T-cell (primary cell): ENCODE results near the gene TMEM125. TPM values are rescaled to one million over a fixed set of nuclear protein-coding genes. Genes with fewer than 3 reads are reported as not detected.

Source experiments
- ATAC-seq, 4 experiments: fragments of 200-7000 bp in 3 of 4; fragments of 150-1000 bp in 1 of 4; cut with Tn5 transposase; replicated peaks in 1 of 4; 1 replicate in 3 of 4; 2 replicates in 1 of 4; pipeline ENCODE4 v1.10.0; 2021; ENCODE audit warnings: moderate library complexity in 3 of 4, mild to moderate bottlenecking in 2 of 4, moderate number of reproducible peaks in 1 of 4
- CTCF ChIA-PET, 2 donors: fragments of 300-600 bp; sonication (Branson Sonifier 250); formaldehyde crosslinking; loops; one replicate each; lab custom pipeline; 2022; ENCODE audit warnings: antibody characterized with exemption in 2 of 2; lab: Charles Lee
- POLR2A ChIA-PET, 2 donors: fragments of 300-600 bp; sonication (Branson Sonifier 250); formaldehyde crosslinking; loops; one replicate each; lab custom pipeline; 2022; ENCODE audit warnings: antibody characterized with exemption in 2 of 2; lab: Charles Lee
- DNase-seq, 35 experiments: peaks; one replicate each; pipeline versions ENCODE4 v3.0.0 to v3.0.0-alpha.2; 2013 to 2023
- H3K27ac ChIP-seq: one replicate; pipeline ENCODE4 v1.5.1; 2013; ENCODE audit warnings: low read length
- H3K27me3 ChIP-seq, 2 experiments: replicated peaks in 1 of 2; 1 replicate in 1 of 2; 2 replicates in 1 of 2; pipeline versions ENCODE4 v1.6.1 to v1.7.0; 2013; ENCODE audit warnings: low read length in 1 of 2, mixed read lengths in 1 of 2; ENCODE audit not compliant: control insufficient read depth in 2 of 2, insufficient read depth in 2 of 2; ENCODE audit errors: extremely low read depth in 1 of 2
- H3K36me3 ChIP-seq, 2 donors: 1 replicate in 1 of 2; 2 replicates in 1 of 2; pipeline versions ENCODE4 v1.6.1 to v1.7.0; 2013; ENCODE audit warnings: low read length in 1 of 2; ENCODE audit not compliant: control insufficient read depth in 2 of 2, insufficient read depth in 1 of 2; ENCODE audit errors: extremely low read depth in 1 of 2
- H3K4me1 ChIP-seq, 2 experiments: 1 replicate in 1 of 2; 2 replicates in 1 of 2; pipeline versions ENCODE4 v1.6.1 to v1.7.0; 2013; ENCODE audit warnings: low read length in 2 of 2, mixed read lengths in 1 of 2; ENCODE audit not compliant: insufficient read depth in 2 of 2, control insufficient read depth in 1 of 2; ENCODE audit errors: extremely low read depth in 1 of 2
- H3K4me3 ChIP-seq, 2 donors: 1 replicate in 1 of 2; 2 replicates in 1 of 2; pipeline versions ENCODE4 v1.5.1 to v1.7.0; 2013; ENCODE audit warnings: mild to moderate bottlenecking in 2 of 2, low read length in 1 of 2, moderate library complexity in 1 of 2; ENCODE audit not compliant: control insufficient read depth in 1 of 2; ENCODE audit errors: extremely low read depth in 1 of 2
- H3K9me3 ChIP-seq: 2 replicates; pipeline ENCODE4 v1.7.0; 2013
- H3K27ac Mint-ChIP-seq, 2 donors: one replicate each; pipeline ENCODE4 v1.8.0; 2020 to 2021; ENCODE audit warnings: mild to moderate bottlenecking in 2 of 2, mixed read lengths in 2 of 2
- H3K27me3 Mint-ChIP-seq, 2 donors: one replicate each; pipeline ENCODE4 v1.8.0; 2021 to 2022; ENCODE audit warnings: mixed read lengths in 2 of 2
- H3K36me3 Mint-ChIP-seq: one replicate; pipeline ENCODE4 v1.8.0; 2021; ENCODE audit warnings: mixed read lengths
- H3K4me1 Mint-ChIP-seq, 3 donors: one replicate each; pipeline ENCODE4 v1.8.0; 2020 to 2022; ENCODE audit warnings: mixed read lengths in 3 of 3, mild to moderate bottlenecking in 1 of 3
- H3K4me3 Mint-ChIP-seq, 3 donors: one replicate each; pipeline ENCODE4 v1.8.0; 2020 to 2022; ENCODE audit warnings: mild to moderate bottlenecking in 3 of 3, mixed read lengths in 3 of 3, moderate library complexity in 3 of 3
- H3K9me3 Mint-ChIP-seq, 3 donors: one replicate each; pipeline ENCODE4 v1.8.0; 2020 to 2022; ENCODE audit warnings: mixed read lengths in 3 of 3
- WGBS: methylation state at CpG from one replicate; pipeline ENCODE4 v1.1.5; 2013; ENCODE audit warnings: missing lambda C conversion rate; ENCODE audit not compliant: insufficient coverage; 5-methylcytosine and 5-hydroxymethylcytosine counted together
- total RNA-seq, 35 experiments: library from RNA in 6 of 35; stranded (reverse) in 6 of 35; fragments of 120-200 nt in 1 of 35; gene quantifications; one replicate each; pipeline versions ENCODE4 v1.2.1 to v1.2.4 and lab custom pipeline; 2013 to 2026

TMEM125 gene
- total RNA-seq, 5 donors from 2014 or later (not counting 1 experiment from before 2014, with no cell fraction given), result 0.20 to 0.46 (median 0.35) TPM; not detected in 2

- POLR2A ChIA-PET, result no interaction called here
- Histone ChIP-seq H3K4me3 (no peak overlapping the region), H3K4me1 (no peaks in the 10 kb centered on the region), H3K27ac (no peak overlapping the region), H3K9me3 (no peaks in the 10 kb centered on the region), H3K27me3 (peaks cover 0 to 9% of the 10 kb centered on the region in 2 experiments), H3K36me3 (no peaks in the 10 kb centered on the region)
- H3K36me3 Mint-ChIP-seq, result no peaks in the 10 kb centered on the region
- DNase-seq, result no peak
- ATAC-seq, result no peak
- H3K9me3 Mint-ChIP-seq, result peaks cover 0 to 3% (median 0%) of the 10 kb centered on the region in 3 donors
- peaks cover 0 to 4% (median 0%) of the 10 kb centered on the region in 3 donors for H3K4me1 Mint-ChIP-seq
- H3K4me3 Mint-ChIP-seq, result no peak overlapping the region
- peaks cover 7 to 9% of the 10 kb centered on the region in 2 donors for H3K27me3 Mint-ChIP-seq
- WGBS, result 64% methylated on average over 6 of the region's 6 CpGs
- CTCF ChIA-PET, result no interaction called here
- H3K27ac Mint-ChIP-seq, result no peak overlapping the region
Observed at GRCh38 chr1:43241413-43241836, 28.4 kb upstream of the TMEM125 start.

- no peak overlapping the region for H3K4me3 Mint-ChIP-seq
- ATAC-seq, result no peak
Observed at GRCh38 chr1:43243299-43243698, 26.5 kb upstream of the TMEM125 start.

GRCh38 chr1:43246466-43247213 lies 23.1 kb upstream of the TMEM125 start:
- WGBS, result no CpG with 5 or more reads among the region's 4 CpGs
- CTCF ChIA-PET, result no interaction called here
- no peaks in the 10 kb centered on the region for H3K9me3 ChIP-seq

More at GRCh38 chr1:43243299-43243698, 26.5 kb upstream of the TMEM125 start:
- POLR2A ChIA-PET, result no interaction called here
- Mint-ChIP-seq H3K27ac (no peak overlapping the region), H3K9me3 (peaks cover 0 to 3% (median 2%) of the 10 kb centered on the region in 3 donors), H3K27me3 (peaks cover 7% of the 10 kb centered on the region in 2 donors), H3K36me3 (no peaks in the 10 kb centered on the region), H3K4me1 (peaks cover 0 to 4% (median 0%) of the 10 kb centered on the region in 3 donors)
- no peaks in the 10 kb centered on the region for H3K9me3 ChIP-seq
- peaks cover 0 to 7% of the 10 kb centered on the region in 2 experiments for H3K27me3 ChIP-seq
- no peak for DNase-seq
- H3K4me3 ChIP-seq, result no peak overlapping the region
- CTCF ChIA-PET, result interaction anchor here in 1 of 2 donors (1.0 to 1.5 kb wide), 2 partner anchors 16 to 25 kb away, joined by 3 to 4 read pairs; no protein-coding TSS in a partner anchor
- H3K36me3 ChIP-seq, result no peaks in the 10 kb centered on the region
- no peaks in the 10 kb centered on the region for H3K4me1 ChIP-seq
- 81% methylated on average over 3 of the region's 6 CpGs for WGBS
- no peak overlapping the region for H3K27ac ChIP-seq

GRCh38 chr1:43247256-43247921 lies 22.4 kb upstream of the TMEM125 start:
- H3K9me3 ChIP-seq, result no peaks in the 10 kb centered on the region
- H3K4me3 ChIP-seq, result no peak overlapping the region
- ATAC-seq (no peak), DNase-seq (no peak)
- WGBS, result 78% methylated on average over 3 of the region's 6 CpGs
- peaks cover 4 to 13% of the 10 kb centered on the region in 2 donors for H3K27me3 Mint-ChIP-seq
- no peaks in the 10 kb centered on the region for H3K4me1 ChIP-seq
- H3K27me3 ChIP-seq, result peaks cover 0 to 5% of the 10 kb centered on the region in 2 experiments
- H3K36me3 Mint-ChIP-seq, result no peaks in the 10 kb centered on the region
- H3K9me3 Mint-ChIP-seq, result peaks cover 0 to 2% (median 0%) of the 10 kb centered on the region in 3 donors
- H3K27ac ChIP-seq, result no peak overlapping the region
- H3K4me1 Mint-ChIP-seq, result no peaks in the 10 kb centered on the region
- H3K36me3 ChIP-seq, result no peaks in the 10 kb centered on the region
- no peak overlapping the region for H3K4me3 Mint-ChIP-seq
- ChIA-PET CTCF (no interaction called here), POLR2A (no interaction called here)
- H3K27ac Mint-ChIP-seq, result no peak overlapping the region

More at GRCh38 chr1:43246466-43247213, 23.1 kb upstream of the TMEM125 start:
- Histone ChIP-seq H3K4me1 (no peaks in the 10 kb centered on the region), H3K27me3 (peaks cover 0 to 8% of the 10 kb centered on the region in 2 experiments), H3K36me3 (no peaks in the 10 kb centered on the region), H3K4me3 (no peak overlapping the region), H3K27ac (no peak overlapping the region)
- Mint-ChIP-seq H3K27ac (no peak overlapping the region), H3K4me1 (no peaks in the 10 kb centered on the region), H3K27me3 (peaks cover 7 to 16% of the 10 kb centered on the region in 2 donors), H3K36me3 (no peaks in the 10 kb centered on the region), H3K4me3 (no peak overlapping the region), H3K9me3 (peaks cover 0 to 2% (median 0%) of the 10 kb centered on the region in 3 donors)
- POLR2A ChIA-PET, result no interaction called here
- no peak for DNase-seq
- ATAC-seq, result no peak

- Mint-ChIP-seq H3K27ac (no peak overlapping the region), H3K27me3 (peaks cover 4 to 17% of the 10 kb centered on the region in 2 donors), H3K9me3 (peaks cover 0 to 2% (median 0%) of the 10 kb centered on the region in 3 donors), H3K4me3 (no peak overlapping the region), H3K36me3 (no peaks in the 10 kb centered on the region), H3K4me1 (no peaks in the 10 kb centered on the region)
- H3K9me3 ChIP-seq, result no peaks in the 10 kb centered on the region
- peaks cover 0 to 17% of the 10 kb centered on the region in 2 experiments for H3K27me3 ChIP-seq
- POLR2A ChIA-PET, result no interaction called here
- no peaks in the 10 kb centered on the region for H3K36me3 ChIP-seq
- CTCF ChIA-PET, result no interaction called here
- WGBS, result 86% methylated on average over 1 of the region's 3 CpGs
- H3K4me1 ChIP-seq, result no peaks in the 10 kb centered on the region
- DNase-seq (no peak), ATAC-seq (no peak)
- H3K27ac ChIP-seq, result no peak overlapping the region
- no peak overlapping the region for H3K4me3 ChIP-seq
Observed at GRCh38 chr1:43250351-43250761, 19.4 kb upstream of the TMEM125 start.

- CTCF ChIA-PET, result no interaction called here
- Histone ChIP-seq H3K27ac (no peak overlapping the region), H3K4me1 (no peaks in the 10 kb centered on the region), H3K9me3 (no peaks in the 10 kb centered on the region), H3K4me3 (no peak overlapping the region), H3K27me3 (peaks cover 0 to 23% of the 10 kb centered on the region in 2 experiments), H3K36me3 (no peaks in the 10 kb centered on the region)
- Mint-ChIP-seq H3K27ac (no peak overlapping the region), H3K4me3 (no peak overlapping the region), H3K9me3 (peaks cover 0 to 2% (median 0%) of the 10 kb centered on the region in 3 donors), H3K36me3 (no peaks in the 10 kb centered on the region), H3K4me1 (no peaks in the 10 kb centered on the region), H3K27me3 (peaks cover 4 to 17% of the 10 kb centered on the region in 2 donors)
- POLR2A ChIA-PET, result no interaction called here
- DNase-seq, result no peak
- ATAC-seq, result no peak
- 90% methylated on average over 4 of the region's 5 CpGs for WGBS
Observed at GRCh38 chr1:43251024-43251423, 18.8 kb upstream of the TMEM125 start.
